HG03045 (cell line): Measurements from ENCODE around the gene VSTM2A.
"Not testable (repeated sequence)": the region's sequence is repeated elsewhere in the genome, so short reads cannot be mapped to it uniquely, and the experiment has no call there.

ENCODE experiments used
- ATAC-seq: cut with Tn5 transposase; IDR thresholded peaks from one replicate; pipeline ENCODE4 v1.9.1; 2021; ENCODE audit warnings: mild to moderate bottlenecking, moderate library complexity; ENCODE audit not compliant: unreplicated experiment

The VSTM2A gene

GRCh38 chr7:54541669-54542625, at the start of gene VSTM2A:
TSS of gene VSTM2A (plus strand) at chr7:54542375. CDS start at chr7:54542731, 356 bp downstream.
- no peak for ATAC-seq

GRCh38 chr7:54504531-54504930, 37.6 kb upstream of the VSTM2A start:
- not testable (repeated sequence) for ATAC-seq

GRCh38 chr7:54529568-54529967, 12.6 kb upstream of the VSTM2A start:
- no peak for ATAC-seq

GRCh38 chr7:54538122-54538521, 4.1 kb upstream of the VSTM2A start:
- no peak for ATAC-seq

- no peak for ATAC-seq
Measured at GRCh38 chr7:54543051-54543488, 895 bp downstream of the VSTM2A start.

- no peak for ATAC-seq
Measured at GRCh38 chr7:54544149-54544526, 2.0 kb downstream of the VSTM2A start.

GRCh38 chr7:54544527-54545240, 2.5 kb downstream of the VSTM2A start:
- no peak for ATAC-seq

- no peak for ATAC-seq
Measured at GRCh38 chr7:54545241-54545563, 3.0 kb downstream of the VSTM2A start.

- no peak for ATAC-seq
Measured at GRCh38 chr7:54546081-54546985, 4.2 kb downstream of the VSTM2A start.

GRCh38 chr7:54546986-54547314, 4.8 kb downstream of the VSTM2A start:
- ATAC-seq = no peak

GRCh38 chr7:54550471-54550870, 8.3 kb downstream of the VSTM2A start:
- no peak for ATAC-seq

GRCh38 chr7:54556121-54556520, 13.9 kb downstream of the VSTM2A start:
- no peak for ATAC-seq

GRCh38 chr7:54559401-54559800, 17.2 kb downstream of the VSTM2A start:
- no peak for ATAC-seq

- no peak for ATAC-seq
Measured at GRCh38 chr7:54560198-54560597, 18.0 kb downstream of the VSTM2A start.

GRCh38 chr7:54560723-54561122, 18.5 kb downstream of the VSTM2A start:
- no peak for ATAC-seq

- no peak for ATAC-seq
Measured at GRCh38 chr7:54563329-54563916, 21.2 kb downstream of the VSTM2A start.

GRCh38 chr7:54565432-54565831, 23.3 kb downstream of the VSTM2A start:
- no peak for ATAC-seq

- no peak for ATAC-seq
Measured at GRCh38 chr7:54581511-54581910, 39.3 kb downstream of the VSTM2A start.

- ATAC-seq = no peak
Measured at GRCh38 chr7:54591404-54592386, 49.5 kb downstream of the VSTM2A start.

- peak; percentile 69 for ATAC-seq
Measured at GRCh38 chr7:54596747-54597146, 54.6 kb downstream of the VSTM2A start.
